ENCODE data around the gene IL31.

Gene IL31

GRCh38 chr12:122155705-122156104, 18.3 kb downstream of the IL31 start:
- DNase-seq (ENCODE audit: low spot score) = no peak

GRCh38 chr12:122152754-122153153, 21.3 kb downstream of the IL31 start:
- DNase-seq (ENCODE audit: low spot score) = no peak

- DNase-seq (ENCODE audit: low spot score) = no peak
These were observed 23.8 kb downstream of the IL31 start for GRCh38 chr12:122150127-122150681.

DNA sequence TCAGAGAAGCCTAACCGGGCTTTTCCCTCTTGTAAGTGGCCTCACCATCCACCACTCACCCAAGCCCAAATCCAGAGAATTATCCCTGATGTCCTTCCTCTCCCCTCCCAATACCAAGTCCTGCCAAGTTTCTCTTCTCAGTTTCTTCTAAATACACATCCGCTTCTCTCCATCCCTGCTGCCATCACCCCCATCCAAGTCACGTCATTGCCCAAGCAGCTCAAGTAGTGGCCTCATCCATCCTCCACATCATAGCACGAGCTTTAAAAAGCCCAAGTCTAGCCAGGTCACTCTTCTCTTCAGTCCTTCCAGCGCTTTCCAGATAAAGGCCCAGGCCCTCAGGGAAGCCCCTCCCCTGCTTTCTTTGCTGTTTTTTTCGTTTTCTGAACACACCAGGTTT, 25.4 kb downstream of the IL31 start:
- DNase-seq (ENCODE audit: low spot score) = no peak

DNA sequence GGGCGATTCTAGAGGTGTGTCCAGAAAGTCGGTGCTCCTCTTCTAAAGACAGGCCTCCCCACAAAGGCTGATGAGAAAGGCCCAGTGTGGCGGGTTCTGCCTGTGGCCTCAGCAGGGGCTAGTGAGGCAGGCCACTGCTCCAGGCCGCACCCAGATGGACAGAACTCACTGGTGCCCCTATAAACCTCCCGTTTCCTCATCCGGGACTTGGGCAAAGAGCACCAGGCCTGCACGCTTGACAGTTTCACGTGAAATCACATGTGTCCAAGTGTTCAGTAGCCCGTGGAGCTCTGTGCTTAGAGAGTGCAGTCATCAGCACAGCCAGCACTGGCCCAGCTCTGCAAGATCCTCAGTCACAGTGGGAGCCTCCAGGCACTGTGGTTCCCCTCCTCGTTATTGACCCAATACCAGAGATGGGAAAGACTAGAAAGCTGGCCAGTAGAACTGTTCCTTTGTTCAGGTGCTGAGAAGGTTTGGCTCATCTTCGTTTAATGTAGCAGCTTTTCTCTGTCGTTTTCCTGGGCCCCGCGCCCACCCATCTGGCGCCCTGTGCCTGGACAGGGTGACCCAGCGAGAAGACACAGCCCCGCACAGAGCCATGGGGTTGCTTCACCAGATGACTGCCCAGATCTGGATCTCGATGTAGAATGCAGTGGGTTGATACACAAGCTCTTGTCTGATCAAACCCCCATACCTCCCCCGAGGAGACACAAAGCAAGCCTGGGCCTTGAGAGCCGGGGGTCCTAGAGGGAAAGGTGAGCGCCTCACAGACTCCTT, 26.3 kb downstream of the IL31 start:
- DNase-seq (ENCODE audit: low spot score) = no peak

- no peak for DNase-seq (ENCODE audit: low spot score)
These were observed 28.3 kb downstream of the IL31 start for GRCh38 chr12:122145505-122146330.

DNA sequence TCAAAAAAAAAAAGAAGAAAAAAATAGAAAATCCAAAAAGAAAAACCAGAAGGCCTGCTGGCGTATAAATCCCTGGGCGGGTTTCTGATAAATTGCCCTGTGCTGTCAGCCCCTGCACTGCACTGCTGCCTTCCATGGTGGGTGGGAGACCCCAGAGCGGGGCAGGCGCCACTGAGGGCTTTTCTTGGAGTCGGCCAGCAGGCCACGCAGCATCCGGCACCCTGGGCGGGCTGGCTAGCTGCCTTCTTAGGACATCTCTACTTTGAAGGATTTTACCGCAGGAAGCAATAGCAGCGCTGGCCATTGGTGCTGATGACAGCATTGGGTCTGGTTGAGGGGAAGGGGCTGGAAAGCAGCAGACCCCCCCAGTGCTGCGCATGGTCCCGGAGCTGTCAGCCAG, 29.1 kb downstream of the IL31 start:
- DNase-seq (ENCODE audit: low spot score) = no peak

DNA sequence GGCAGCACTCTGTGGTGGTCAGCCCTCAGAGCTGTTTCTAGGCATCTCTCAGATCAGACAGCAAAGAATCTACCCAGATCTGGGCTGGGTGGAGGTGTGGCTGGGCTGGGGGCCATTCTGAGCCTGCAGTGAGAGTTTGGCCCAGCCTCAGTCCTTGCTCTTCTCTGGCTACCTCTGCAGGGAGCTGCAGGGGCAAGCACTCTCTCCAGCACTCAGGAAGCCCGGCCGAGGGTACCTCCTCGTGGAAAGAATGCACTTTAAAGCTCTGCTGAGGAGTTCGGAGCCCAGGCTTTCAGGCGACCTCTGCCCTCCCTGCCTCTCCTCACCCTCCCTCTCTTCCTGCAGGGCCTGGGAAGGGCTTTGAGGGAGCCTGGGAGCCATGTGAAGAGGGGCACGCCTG, 31.2 kb downstream of the IL31 start:
- DNase-seq (ENCODE audit: low spot score) = no peak

GRCh38 chr12:122141911-122142725, 31.9 kb downstream of the IL31 start:
- no peak for DNase-seq (ENCODE audit: low spot score)

DNA sequence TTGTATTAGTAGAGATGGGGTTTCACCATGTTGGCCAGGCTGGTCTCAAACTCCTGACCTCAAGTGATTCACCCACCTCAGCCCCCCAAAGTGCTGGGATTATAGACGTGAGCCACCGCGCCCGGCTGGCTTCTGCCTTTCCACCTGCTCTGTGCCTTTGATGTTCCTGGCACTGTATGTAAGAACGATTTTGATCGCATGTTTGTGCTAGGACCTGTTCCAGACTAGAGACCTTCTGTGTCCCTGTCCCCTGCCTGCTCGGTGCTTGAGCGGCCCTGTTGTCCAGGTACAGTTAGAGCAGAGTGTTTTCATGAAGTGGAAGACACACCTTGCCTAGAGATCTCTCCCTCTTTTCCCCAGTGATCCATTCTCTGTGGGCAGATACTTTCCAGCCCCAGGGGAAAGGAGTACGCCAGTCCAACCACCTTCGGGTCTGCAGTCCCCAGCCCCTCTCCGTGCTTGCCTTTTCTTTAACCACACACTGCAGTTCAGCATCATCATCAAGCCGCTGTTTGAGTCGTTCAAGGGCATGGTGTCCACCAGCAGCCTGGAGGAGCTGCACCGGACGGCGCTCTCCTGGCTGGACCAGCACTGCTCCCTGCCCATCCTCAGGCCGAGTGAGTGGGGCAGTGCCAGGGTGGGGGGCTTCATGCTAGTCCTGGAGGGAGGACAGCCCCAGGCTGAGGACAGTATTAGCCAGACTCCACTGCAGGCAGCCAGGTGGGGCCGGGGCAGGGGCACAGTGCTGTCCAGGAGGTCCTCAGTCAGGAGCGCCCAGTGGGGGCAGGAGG, 33.4 kb downstream of the IL31 start:
- DNase-seq (ENCODE audit: low spot score) = no peak

DNA sequence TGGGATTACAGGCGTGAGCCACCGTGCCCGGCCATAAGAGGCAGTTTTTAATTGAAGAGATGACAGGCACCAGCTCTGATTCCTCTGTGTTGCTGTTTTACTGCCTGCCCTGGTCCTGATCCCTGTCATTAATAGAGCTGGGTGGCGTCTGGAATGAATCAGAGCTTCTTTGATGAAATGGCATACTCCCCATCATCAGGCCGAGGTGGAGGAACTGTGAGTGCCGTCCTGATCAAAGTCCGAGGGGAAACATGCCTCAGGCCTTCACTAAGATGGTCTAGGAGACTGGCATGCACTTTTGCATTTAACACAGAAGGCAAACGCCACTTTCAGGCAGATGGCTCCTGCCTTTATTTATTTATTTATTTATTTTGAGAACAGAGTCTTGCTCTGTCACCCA, 34.1 kb downstream of the IL31 start:
- no peak for DNase-seq (ENCODE audit: low spot score)

GRCh38 chr12:122139266-122139665, 34.8 kb downstream of the IL31 start:
- no peak for DNase-seq (ENCODE audit: low spot score)

GRCh38 chr12:122138616-122139015, 35.4 kb downstream of the IL31 start:
- peak; percentile 28 for DNase-seq (ENCODE audit: low spot score)

GRCh38 chr12:122138181-122138580, 35.8 kb downstream of the IL31 start:
- DNase-seq (ENCODE audit: low spot score) = no peak

GRCh38 chr12:122137681-122138080, 36.3 kb downstream of the IL31 start:
- no peak for DNase-seq (ENCODE audit: low spot score)

GRCh38 chr12:122137229-122137628, 36.8 kb downstream of the IL31 start:
- no peak for DNase-seq (ENCODE audit: low spot score)

DNA sequence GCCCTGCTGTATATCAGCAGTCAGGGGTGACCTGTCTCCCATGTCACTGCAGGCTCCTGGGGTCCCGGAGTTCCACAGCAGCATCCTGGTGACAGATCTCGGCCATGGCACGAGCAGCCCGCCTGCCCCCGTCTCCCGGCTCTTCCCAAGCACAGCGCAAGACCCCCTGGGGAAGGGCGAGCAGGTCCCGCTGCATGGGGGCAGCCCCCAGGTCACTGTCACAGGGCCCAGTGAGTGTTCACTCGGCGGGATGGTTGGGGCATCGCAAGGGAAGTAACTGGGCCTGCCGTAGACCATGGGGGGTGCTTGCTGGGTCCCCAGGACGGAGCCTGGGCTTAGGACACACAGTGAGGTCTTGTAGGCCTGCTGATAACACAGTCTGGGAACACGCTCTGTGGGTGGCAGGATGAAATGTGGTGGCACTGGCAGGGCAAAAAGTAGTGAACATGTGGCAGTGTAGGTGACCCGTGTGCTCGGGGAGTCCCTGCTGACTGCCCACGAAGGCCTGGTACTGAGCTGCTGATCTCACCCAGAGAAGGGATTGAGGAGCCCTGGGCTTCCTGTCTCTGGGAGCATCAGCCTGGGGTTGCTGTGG, 38.5 kb downstream of the IL31 start:
- DNase-seq (ENCODE audit: low spot score) = no peak

GRCh38 chr12:122133192-122133950, 40.6 kb downstream of the IL31 start:
- no peak for DNase-seq (ENCODE audit: low spot score)

DNA sequence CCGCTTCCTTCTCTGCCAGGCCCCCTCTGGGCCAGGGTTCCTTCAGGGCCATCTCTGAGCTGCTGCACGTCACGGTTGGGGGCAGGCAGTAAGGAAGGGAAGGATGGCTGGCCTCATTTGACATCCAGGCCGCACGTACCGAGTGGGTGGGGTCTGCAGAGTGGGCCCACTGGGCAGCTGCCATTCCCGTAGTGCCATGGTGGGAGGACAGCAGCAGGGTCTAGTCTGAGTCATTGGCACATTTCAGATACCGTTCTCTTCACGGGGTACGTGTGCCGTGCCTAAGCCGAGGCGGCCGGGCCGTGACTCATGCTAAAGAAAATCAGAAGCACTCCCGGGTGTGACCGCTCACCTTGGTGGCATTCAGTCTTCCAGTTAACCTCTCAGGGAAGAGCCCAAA, 43.9 kb downstream of the IL31 start:
- DNase-seq (ENCODE audit: low spot score) = no peak

- DNase-seq (ENCODE audit: low spot score) = no peak
These were observed 44.9 kb downstream of the IL31 start for GRCh38 chr12:122129131-122129530.

Measured in Ammon's horn (tissue), 1 donor.